Mesendoderm (in vitro differentiated cells): ENCODE data around the gene PROM1.

Experiments
- DNase-seq: peaks from one replicate; pipeline ENCODE4 v3.0.0; 2013
- H2AK5ac ChIP-seq: 2 replicates; pipeline ENCODE4 v1.6.1; 2013; ENCODE audit warnings: low read length, inconsistent platforms
- H2BK120ac ChIP-seq: 2 replicates; pipeline ENCODE4 v1.6.1; 2013; ENCODE audit warnings: low read depth, mild to moderate bottlenecking, low read length, moderate library complexity, mixed read lengths
- H2BK15ac ChIP-seq: replicated peaks from 2 replicates; pipeline ENCODE4 v1.6.1; 2013; ENCODE audit warnings: low read depth, mild to moderate bottlenecking, moderate library complexity
- H2BK5ac ChIP-seq: 2 replicates; pipeline ENCODE4 v1.6.1; 2013; ENCODE audit warnings: low read length, inconsistent platforms
- H3K18ac ChIP-seq: 2 replicates; pipeline ENCODE4 v1.6.1; 2013; ENCODE audit warnings: mild to moderate bottlenecking, low read length, mixed read lengths
- H3K23ac ChIP-seq: one replicate; pipeline ENCODE4 v1.6.1; 2013; ENCODE audit warnings: low read length
- H3K27ac ChIP-seq: 2 replicates; pipeline ENCODE4 v1.5.1; 2013; ENCODE audit warnings: low read depth, mild to moderate bottlenecking, inconsistent platforms, low read length, moderate library complexity
- H3K27me3 ChIP-seq: 2 replicates; pipeline ENCODE4 v1.6.1; 2013; ENCODE audit warnings: low read length, control low read depth, mild to moderate bottlenecking, inconsistent platforms; ENCODE audit not compliant: insufficient read depth, poor library complexity
- H3K36me3 ChIP-seq: 2 replicates; pipeline ENCODE4 v1.6.1; 2013; ENCODE audit warnings: low read length, inconsistent platforms; ENCODE audit not compliant: control insufficient read depth, insufficient read depth
- H3K4ac ChIP-seq: one replicate; pipeline ENCODE4 v1.6.1; 2013; ENCODE audit warnings: low read depth, mild to moderate bottlenecking, low read length, moderate library complexity
- H3K4me1 ChIP-seq: 2 replicates; pipeline ENCODE4 v1.6.1; 2013; ENCODE audit warnings: low read depth, low read length, inconsistent platforms; ENCODE audit not compliant: control insufficient read depth
- H3K4me2 ChIP-seq: 2 replicates; pipeline ENCODE4 v1.6.1; 2013; ENCODE audit warnings: low read length
- H3K4me3 ChIP-seq: 2 replicates; pipeline ENCODE4 v1.5.1; 2013; ENCODE audit warnings: mild to moderate bottlenecking, low read length
- H3K56ac ChIP-seq: one replicate; pipeline ENCODE4 v1.6.1; 2013; ENCODE audit warnings: low read length
- H3K79me1 ChIP-seq: 2 replicates; pipeline ENCODE4 v1.6.1; 2013; ENCODE audit warnings: low read length, inconsistent platforms
- H3K79me2 ChIP-seq: 2 replicates; pipeline ENCODE4 v1.6.1; 2013; ENCODE audit warnings: mild to moderate bottlenecking, low read length; ENCODE audit not compliant: control insufficient read depth, insufficient read depth
- H3K9ac ChIP-seq: 2 replicates; pipeline ENCODE4 v1.6.1; 2013; ENCODE audit warnings: low read length, inconsistent platforms
- H4K5ac ChIP-seq: one replicate; pipeline ENCODE4 v1.6.1; 2013; ENCODE audit warnings: low read length
- H4K8ac ChIP-seq: one replicate; pipeline ENCODE4 v1.6.1; 2013; ENCODE audit warnings: low read depth, mild to moderate bottlenecking, control low read depth, low read length, moderate library complexity
- WGBS: extraction: QIAGEN DNeasy Blood & Tissue Kit; methylation state at CpG from one replicate; pipeline ENCODE4 v1.1.7; 2013; ENCODE audit warnings: low lambda C conversion rate, missing lambda C conversion rate; ENCODE audit not compliant: insufficient coverage; ENCODE audit errors: extremely low coverage; 5-methylcytosine and 5-hydroxymethylcytosine counted together

Gene PROM1

DNA sequence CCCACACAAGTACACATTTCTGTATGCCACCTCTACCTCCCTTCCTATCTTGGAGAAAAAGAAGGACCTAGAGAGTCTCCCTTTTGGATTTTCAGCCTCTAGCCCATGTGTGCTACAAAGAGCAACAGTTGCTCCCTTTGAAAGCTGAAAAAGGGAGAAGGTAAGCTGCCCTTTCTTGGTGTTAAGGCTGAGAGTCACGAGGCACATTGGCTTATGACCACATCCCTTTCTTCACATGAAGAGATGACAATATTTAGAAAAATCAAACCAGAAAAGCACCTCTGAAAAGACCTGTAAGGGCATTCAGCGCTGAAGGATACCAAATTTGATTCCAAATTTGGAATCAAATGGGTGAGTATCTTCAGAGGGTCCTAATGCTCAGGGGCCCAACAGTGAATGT, 138.9 kb downstream of the PROM1 start:
- no peaks in the 10 kb centered on the region for H3K36me3 ChIP-seq
- no peaks in the 10 kb centered on the region for H3K27me3 ChIP-seq
- H3K79me1 ChIP-seq, result no peaks in the 10 kb centered on the region
- no peak overlapping the region for H3K27ac ChIP-seq
- H3K23ac ChIP-seq, result no peak overlapping the region
- no peak overlapping the region for H2AK5ac ChIP-seq
- H2BK5ac ChIP-seq, result no peak overlapping the region
- no peak overlapping the region for H3K4me2 ChIP-seq
- H3K56ac ChIP-seq, result no peak overlapping the region
- H3K79me2 ChIP-seq, result no peaks in the 10 kb centered on the region
- no peak overlapping the region for H3K4me3 ChIP-seq
- no peak overlapping the region for H4K5ac ChIP-seq
- WGBS, result no CpG with 5 or more reads among the region's 2 CpGs
- no peak overlapping the region for H3K9ac ChIP-seq
- H3K4me1 ChIP-seq, result peaks cover 3% of the 10 kb centered on the region
- H4K8ac ChIP-seq, result no peak overlapping the region
- no peak for DNase-seq
- H2BK15ac ChIP-seq, result no peak overlapping the region
- H3K18ac ChIP-seq, result no peak overlapping the region
- H2BK120ac ChIP-seq, result no peak overlapping the region
- no peak overlapping the region for H3K4ac ChIP-seq

DNA sequence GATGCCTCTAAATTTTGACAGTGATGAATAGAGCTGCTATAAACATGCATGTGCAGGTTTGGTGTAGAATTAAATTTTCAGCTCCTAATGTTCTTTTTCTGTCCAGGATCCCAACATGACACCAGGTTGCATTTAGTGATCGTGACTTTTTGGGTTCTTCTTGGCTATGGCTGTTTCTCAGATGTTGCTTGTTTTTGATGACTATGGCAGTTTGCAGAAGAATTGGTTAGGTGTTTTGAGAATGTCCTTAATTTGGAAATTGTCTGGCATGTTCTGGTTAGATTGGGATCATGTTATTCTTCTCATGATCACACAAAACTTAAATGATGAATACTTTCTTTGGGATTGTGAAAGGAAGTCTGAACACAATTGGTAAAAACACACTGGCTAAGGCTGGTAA, 141.5 kb downstream of the PROM1 start:
- Histone ChIP-seq H4K5ac (no peak overlapping the region), H3K9ac (no peak overlapping the region), H2BK15ac (no peak overlapping the region), H3K4me3 (no peak overlapping the region), H3K36me3 (no peaks in the 10 kb centered on the region), H3K4ac (no peak overlapping the region), H3K79me2 (no peaks in the 10 kb centered on the region), H3K18ac (no peak overlapping the region), H3K79me1 (no peaks in the 10 kb centered on the region), H3K27me3 (no peaks in the 10 kb centered on the region), H2BK5ac (no peak overlapping the region), H3K56ac (no peak overlapping the region), H4K8ac (no peak overlapping the region), H3K27ac (no peak overlapping the region), H3K23ac (no peak overlapping the region), H2BK120ac (no peak overlapping the region), H2AK5ac (no peak overlapping the region), H3K4me2 (no peak overlapping the region), H3K4me1 (peaks cover 3% of the 10 kb centered on the region)
- no peak for DNase-seq
- no CpG with 5 or more reads among the region's 1 CpG for WGBS

GRCh38 chr4:15938640-15939039, 145.2 kb downstream of the PROM1 start, which contains the start of gene FGFBP1:
FGFBP1 (minus strand) TSS chr4:15938740; CDS start chr4:15936632, 2,108 bp downstream.
- Histone ChIP-seq H3K79me2 (no peaks in the 10 kb centered on the region), H2BK120ac (no peak within 1 kb of the TSS), H3K4me3 (no peak within 1 kb of the TSS), H3K9ac (no peak within 1 kb of the TSS), H3K79me1 (no peaks in the 10 kb centered on the region), H3K23ac (no peak within 1 kb of the TSS), H2BK15ac (no peak within 1 kb of the TSS), H3K18ac (no peak within 1 kb of the TSS), H2AK5ac (no peak within 1 kb of the TSS), H3K36me3 (no peaks in the 10 kb centered on the region), H3K56ac (no peak within 1 kb of the TSS), H4K5ac (no peak within 1 kb of the TSS), H3K27ac (no peak within 1 kb of the TSS), H3K4me1 (no peaks in the 10 kb centered on the region), H4K8ac (no peak within 1 kb of the TSS), H3K27me3 (no peaks in the 10 kb centered on the region), H2BK5ac (no peak within 1 kb of the TSS), H3K4me2 (no peak within 1 kb of the TSS), H3K4ac (no peak within 1 kb of the TSS)
- no CpG with 5 or more reads among the region's 4 CpGs for WGBS
- DNase-seq, result no peak

DNA sequence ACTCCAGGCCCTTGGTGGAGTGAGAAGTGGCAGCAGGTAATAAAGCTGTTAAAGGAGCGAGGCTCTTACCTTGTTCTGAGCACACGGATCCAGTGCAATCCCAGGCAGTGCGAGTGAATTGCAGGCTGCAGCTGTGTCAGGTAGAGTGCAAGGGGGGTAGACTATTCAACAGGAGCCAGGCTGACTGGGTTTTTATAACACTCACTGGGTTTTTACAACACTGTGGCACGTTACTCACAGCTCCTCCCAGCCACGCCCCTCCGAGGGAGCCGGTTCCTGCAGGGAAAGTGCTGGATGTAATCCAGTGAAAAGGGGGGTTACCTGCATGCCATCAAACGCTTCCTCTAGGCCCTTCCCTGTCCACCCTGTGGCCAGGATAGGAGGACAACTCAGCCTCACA, 145.6 kb downstream of the PROM1 start:
- no peaks in the 10 kb centered on the region for H3K79me1 ChIP-seq
- H3K9ac ChIP-seq, result no peak overlapping the region
- no peak overlapping the region for H2AK5ac ChIP-seq
- no CpG with 5 or more reads among the region's 8 CpGs for WGBS
- no peak overlapping the region for H3K4ac ChIP-seq
- H2BK5ac ChIP-seq, result no peak overlapping the region
- no peak overlapping the region for H3K27ac ChIP-seq
- H3K4me3 ChIP-seq, result no peak overlapping the region
- no peaks in the 10 kb centered on the region for H3K27me3 ChIP-seq
- no peak overlapping the region for H2BK15ac ChIP-seq
- H4K5ac ChIP-seq, result no peak overlapping the region
- H2BK120ac ChIP-seq, result no peak overlapping the region
- no peak overlapping the region for H3K4me2 ChIP-seq
- H3K56ac ChIP-seq, result no peak overlapping the region
- peak; percentile 67 for DNase-seq
- H3K18ac ChIP-seq, result no peak overlapping the region
- no peak overlapping the region for H3K23ac ChIP-seq
- H3K4me1 ChIP-seq, result no peaks in the 10 kb centered on the region
- no peak overlapping the region for H4K8ac ChIP-seq
- no peaks in the 10 kb centered on the region for H3K36me3 ChIP-seq
- H3K79me2 ChIP-seq, result no peaks in the 10 kb centered on the region

- H3K79me2 ChIP-seq, result no peaks in the 10 kb centered on the region
- H3K23ac ChIP-seq, result no peak overlapping the region
- H3K4me3 ChIP-seq, result no peak overlapping the region
- H3K27ac ChIP-seq, result no peak overlapping the region
- no peak overlapping the region for H3K56ac ChIP-seq
- no peak overlapping the region for H2BK5ac ChIP-seq
- no peaks in the 10 kb centered on the region for H3K36me3 ChIP-seq
- H3K79me1 ChIP-seq, result no peaks in the 10 kb centered on the region
- H2BK120ac ChIP-seq, result no peak overlapping the region
- no peak overlapping the region for H4K8ac ChIP-seq
- no peak overlapping the region for H3K18ac ChIP-seq
- H2BK15ac ChIP-seq, result no peak overlapping the region
- no peak overlapping the region for H3K4me2 ChIP-seq
- no peak overlapping the region for H2AK5ac ChIP-seq
- no peaks in the 10 kb centered on the region for H3K27me3 ChIP-seq
- H4K5ac ChIP-seq, result no peak overlapping the region
- no peak for DNase-seq
- H3K4ac ChIP-seq, result no peak overlapping the region
- no peak overlapping the region for H3K9ac ChIP-seq
- no peaks in the 10 kb centered on the region for H3K4me1 ChIP-seq
- WGBS, result no CpG with 5 or more reads among the region's 4 CpGs
These were observed 147.3 kb downstream of the PROM1 start for GRCh38 chr4:15936495-15936894.
